Parathyroid adenoma (tissue), 2 donors: ENCODE data around the gene GIMAP5.

ENCODE experiments used
- H2AFZ ChIP-seq: fragments of 300-600 bp; sonication (generic); one replicate; pipeline ENCODE4 v1.7.0; 2017; ENCODE audit warnings: antibody characterized with exemption, mild to moderate bottlenecking
- H3K27ac ChIP-seq: fragments of 300-600 bp; sonication (generic); one replicate; pipeline ENCODE4 v1.7.0; 2017
- H3K27me3 ChIP-seq: fragments of 300-600 bp; sonication (generic); one replicate; pipeline ENCODE4 v1.7.0; 2017; ENCODE audit warnings: low read length; ENCODE audit not compliant: control insufficient read depth, insufficient read depth
- H3K36me3 ChIP-seq: fragments of 300-600 bp; sonication (generic); one replicate; pipeline ENCODE4 v1.7.0; 2017; ENCODE audit warnings: low read length; ENCODE audit not compliant: control insufficient read depth, insufficient read depth
- H3K4me1 ChIP-seq: fragments of 300-600 bp; sonication (generic); one replicate; pipeline ENCODE4 v1.7.0; 2017; ENCODE audit warnings: control low read depth
- H3K4me2 ChIP-seq: fragments of 300-600 bp; sonication (generic); one replicate; pipeline ENCODE4 v1.7.0; 2017; ENCODE audit warnings: low read length
- H3K4me3 ChIP-seq: fragments of 300-600 bp; sonication (generic); one replicate; pipeline ENCODE4 v1.7.0; 2017; ENCODE audit warnings: low read depth, low read length
- H3K79me2 ChIP-seq: fragments of 300-600 bp; sonication (generic); one replicate; pipeline ENCODE4 v1.7.0; 2017; ENCODE audit warnings: control low read depth
- H3K9ac ChIP-seq: fragments of 300-600 bp; sonication (generic); one replicate; pipeline ENCODE4 v1.7.0; 2017; ENCODE audit warnings: mild to moderate bottlenecking
- H3K9me3 ChIP-seq: fragments of 300-600 bp; sonication (generic); one replicate; pipeline ENCODE4 v1.7.0; 2017; ENCODE audit warnings: low read length; ENCODE audit not compliant: control insufficient read depth
- TF ChIP-seq, protein P1 (sequence below): fragments of 300-600 bp; sonication (generic); IDR thresholded peaks from one replicate; pipeline ENCODE4 v1.7.0; 2017; ENCODE audit warnings: antibody characterized with exemption, mild to moderate bottlenecking
- donor health status: primary hyperparathyroidism.

Gene GIMAP5

DNA sequence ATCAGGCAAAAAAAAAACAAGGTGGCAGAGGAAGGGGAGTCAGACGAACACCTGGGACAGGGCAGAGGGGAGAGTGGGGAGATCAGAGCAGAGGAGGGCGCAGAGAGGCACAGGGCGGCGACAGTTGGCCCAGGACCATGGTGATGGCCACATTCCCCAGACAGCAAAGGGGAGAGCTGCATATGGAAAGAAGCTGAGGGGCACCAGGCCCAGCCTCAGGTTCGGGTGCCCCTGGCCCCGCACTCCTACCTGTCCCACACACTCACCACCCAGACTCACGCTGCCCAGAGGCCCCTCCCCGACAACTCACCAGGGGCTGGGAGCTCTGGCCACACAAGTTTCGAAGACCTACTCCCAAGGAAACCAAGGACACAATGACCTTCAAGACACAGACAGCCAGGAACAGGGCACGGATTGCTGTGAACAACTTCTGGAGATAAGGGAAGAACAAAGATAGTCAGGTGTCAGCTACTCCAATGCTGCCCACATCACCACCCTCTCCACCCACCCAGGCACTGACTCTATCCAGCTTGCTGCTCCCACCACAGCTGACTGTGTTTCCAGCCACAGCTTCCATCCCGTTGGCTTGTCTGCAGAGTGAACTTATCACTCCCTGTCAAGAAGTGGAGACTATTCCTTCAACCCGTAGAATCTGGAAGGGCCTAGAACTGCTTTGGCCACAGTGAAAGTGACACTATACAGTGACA, 54.7 kb downstream of the GIMAP5 start:
- Histone ChIP-seq H3K4me2 (no peak overlapping the region), H3K27ac (no peak overlapping the region), H3K36me3 (no peaks in the 10 kb centered on the region), H3K27me3 (no peaks in the 10 kb centered on the region), H3K4me3 (no peak overlapping the region), H3K9ac (no peak overlapping the region), H3K4me1 (peaks cover 15% of the 10 kb centered on the region), H2AFZ (no peak overlapping the region), H3K9me3 (no peaks in the 10 kb centered on the region), H3K79me2 (no peaks in the 10 kb centered on the region)
- TF ChIP-seq, protein P1, sequence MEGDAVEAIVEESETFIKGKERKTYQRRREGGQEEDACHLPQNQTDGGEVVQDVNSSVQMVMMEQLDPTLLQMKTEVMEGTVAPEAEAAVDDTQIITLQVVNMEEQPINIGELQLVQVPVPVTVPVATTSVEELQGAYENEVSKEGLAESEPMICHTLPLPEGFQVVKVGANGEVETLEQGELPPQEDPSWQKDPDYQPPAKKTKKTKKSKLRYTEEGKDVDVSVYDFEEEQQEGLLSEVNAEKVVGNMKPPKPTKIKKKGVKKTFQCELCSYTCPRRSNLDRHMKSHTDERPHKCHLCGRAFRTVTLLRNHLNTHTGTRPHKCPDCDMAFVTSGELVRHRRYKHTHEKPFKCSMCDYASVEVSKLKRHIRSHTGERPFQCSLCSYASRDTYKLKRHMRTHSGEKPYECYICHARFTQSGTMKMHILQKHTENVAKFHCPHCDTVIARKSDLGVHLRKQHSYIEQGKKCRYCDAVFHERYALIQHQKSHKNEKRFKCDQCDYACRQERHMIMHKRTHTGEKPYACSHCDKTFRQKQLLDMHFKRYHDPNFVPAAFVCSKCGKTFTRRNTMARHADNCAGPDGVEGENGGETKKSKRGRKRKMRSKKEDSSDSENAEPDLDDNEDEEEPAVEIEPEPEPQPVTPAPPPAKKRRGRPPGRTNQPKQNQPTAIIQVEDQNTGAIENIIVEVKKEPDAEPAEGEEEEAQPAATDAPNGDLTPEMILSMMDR, result no peak
